ENCODE results near the gene MYO5B. TPM values are rescaled to one million over a fixed set of nuclear protein-coding genes. Genes with fewer than 3 reads are reported as not detected.

The MYO5B gene
- polyA plus RNA-seq, 1 donor (not counting 4 experiments of a cell fraction or from before 2014, with no cell fraction given), result 6.8 TPM

- no peaks in the 10 kb centered on the region for H3K9me3 ChIP-seq (ENCODE audit: control insufficient read depth, low read depth, low read length)
- no peak overlapping the region for H3K4me2 ChIP-seq (ENCODE audit: control insufficient read depth, extremely low read depth, insufficient read depth, low read depth, low read length)
- H3K79me2 ChIP-seq (ENCODE audit: control insufficient read depth, insufficient read depth, low read length), result no peaks in the 10 kb centered on the region
- no peaks in the 10 kb centered on the region for H3K27me3 ChIP-seq (ENCODE audit: control insufficient read depth, extremely low read depth, insufficient read depth, low read length)
- no peak overlapping the region for H3K27ac ChIP-seq (ENCODE audit: control insufficient read depth, insufficient read depth, low read length)
- no peaks in the 10 kb centered on the region for H3K4me1 ChIP-seq (ENCODE audit: control insufficient read depth, extremely low read depth, insufficient read depth, low read length)
- no peak for DNase-seq (ENCODE audit: low read depth, low spot score)
- H3K9ac ChIP-seq (ENCODE audit: control insufficient read depth, extremely low read depth, insufficient read depth, low read length), result no peak overlapping the region
- H4K20me1 ChIP-seq (ENCODE audit: control insufficient read depth, extremely low read depth, insufficient read depth, low read length), result no peaks in the 10 kb centered on the region
- dilution Hi-C loops (cut with MboI; ENCODE audit: extremely low pct_ligation_motif_present, low sequenced_read_pairs), result no loop called here
- no peaks in the 10 kb centered on the region for H3K9me1 ChIP-seq (ENCODE audit: control insufficient read depth, extremely low read depth, insufficient read depth, low read length)
- no peak overlapping the region for H2AFZ ChIP-seq (ENCODE audit: control insufficient read depth, low read length)
- no peak overlapping the region for H3K4me3 ChIP-seq (ENCODE audit: control insufficient read depth in 2 of 3, extremely low read depth in 1 of 3, insufficient read depth in 2 of 3, low read depth in 1 of 3, low read length in 3 of 3)
- TF ChIP-seq CTCF (optimal IDR thresholded peaks at IDR 0.05 in 1 of 3, IDR thresholded peaks at IDR 0.05 in 1 of 3, conservative IDR thresholded peaks at IDR 0.05 in 1 of 3; ENCODE audit: extremely low read depth in 1 of 3, insufficient read depth in 2 of 3, low read length in 3 of 3) (no peak), EZH2 (IDR thresholded peaks at IDR 0.05; ENCODE audit: low read length) (no peak)
- no peaks in the 10 kb centered on the region for H3K36me3 ChIP-seq (ENCODE audit: control insufficient read depth in 2 of 2, extremely low read depth in 1 of 2, insufficient read depth in 2 of 2, low read length in 2 of 2)
- no peak for FAIRE-seq
These were observed 160.9 kb downstream of the MYO5B start for GRCh38 chr18:50034029-50034428.

GRCh38 chr18:50033004-50033403, 161.9 kb downstream of the MYO5B start:
- H3K9me3 ChIP-seq (ENCODE audit: control insufficient read depth, low read depth, low read length), result no peaks in the 10 kb centered on the region
- H3K27ac ChIP-seq (ENCODE audit: control insufficient read depth, insufficient read depth, low read length), result no peak overlapping the region
- H3K27me3 ChIP-seq (ENCODE audit: control insufficient read depth, extremely low read depth, insufficient read depth, low read length), result no peaks in the 10 kb centered on the region
- FAIRE-seq (no peak), DNase-seq (ENCODE audit: low read depth, low spot score) (no peak)
- H3K4me3 ChIP-seq (ENCODE audit: control insufficient read depth in 2 of 3, extremely low read depth in 1 of 3, insufficient read depth in 2 of 3, low read depth in 1 of 3, low read length in 3 of 3), result no peak overlapping the region
- no peak overlapping the region for H3K4me2 ChIP-seq (ENCODE audit: control insufficient read depth, extremely low read depth, insufficient read depth, low read depth, low read length)
- H3K36me3 ChIP-seq (ENCODE audit: control insufficient read depth in 2 of 2, extremely low read depth in 1 of 2, insufficient read depth in 2 of 2, low read length in 2 of 2), result no peaks in the 10 kb centered on the region
- no peaks in the 10 kb centered on the region for H3K9me1 ChIP-seq (ENCODE audit: control insufficient read depth, extremely low read depth, insufficient read depth, low read length)
- no peaks in the 10 kb centered on the region for H3K4me1 ChIP-seq (ENCODE audit: control insufficient read depth, extremely low read depth, insufficient read depth, low read length)
- dilution Hi-C loops (cut with MboI; ENCODE audit: extremely low pct_ligation_motif_present, low sequenced_read_pairs), result no loop called here
- no peaks in the 10 kb centered on the region for H4K20me1 ChIP-seq (ENCODE audit: control insufficient read depth, extremely low read depth, insufficient read depth, low read length)
- no peak overlapping the region for H2AFZ ChIP-seq (ENCODE audit: control insufficient read depth, low read length)
- H3K79me2 ChIP-seq (ENCODE audit: control insufficient read depth, insufficient read depth, low read length), result no peaks in the 10 kb centered on the region
- no peak overlapping the region for H3K9ac ChIP-seq (ENCODE audit: control insufficient read depth, extremely low read depth, insufficient read depth, low read length)
- TF ChIP-seq CTCF (optimal IDR thresholded peaks at IDR 0.05 in 1 of 3, IDR thresholded peaks at IDR 0.05 in 1 of 3, conservative IDR thresholded peaks at IDR 0.05 in 1 of 3; ENCODE audit: extremely low read depth in 1 of 3, insufficient read depth in 2 of 3, low read length in 3 of 3), result no peak
- TF ChIP-seq EZH2 (IDR thresholded peaks at IDR 0.05; ENCODE audit: low read length), result no peak

Data from keratinocyte (primary cell).